ENCODE measurements around the gene COL27A1. TPM values are rescaled to one million over a fixed set of nuclear protein-coding genes. Genes with fewer than 3 reads are reported as not detected.

The COL27A1 gene
- total and polyA plus RNA-seq, 2 donors (not counting 1 experiment from before 2014, with no cell fraction given) = 0.16 to 0.27 TPM

DNA sequence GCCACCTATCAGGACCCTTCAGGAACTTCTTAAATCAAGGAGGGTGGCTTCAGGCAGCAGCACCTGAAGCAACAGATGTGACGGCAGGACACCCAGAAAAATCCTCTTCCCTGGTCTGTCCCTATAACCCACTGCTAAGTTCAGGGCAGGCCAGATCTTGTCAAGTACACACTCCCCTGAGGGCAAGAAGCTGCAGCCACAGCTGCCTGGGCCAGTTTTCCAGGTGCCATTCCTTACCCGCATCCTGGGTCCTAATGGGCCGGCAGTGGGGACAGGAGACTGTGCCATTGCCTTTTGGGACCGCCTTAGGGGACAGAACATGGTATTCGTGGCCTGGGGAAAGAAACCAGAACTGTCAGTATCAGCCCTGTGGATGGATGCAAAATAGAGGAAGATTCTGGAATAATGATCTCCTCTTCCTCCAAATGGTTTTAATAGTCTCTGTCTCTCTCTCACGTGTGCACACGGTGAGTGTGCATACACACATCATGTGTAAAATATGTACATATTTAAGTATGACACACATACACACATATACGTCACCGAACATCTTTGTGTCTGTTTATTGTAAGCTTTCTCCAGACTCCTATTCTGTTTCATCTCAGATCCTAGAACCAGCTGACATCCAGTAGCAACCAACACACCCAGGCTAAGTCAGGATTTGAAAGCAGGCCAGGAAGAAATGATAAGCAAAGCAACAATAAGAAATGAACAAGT lies 188.3 kb downstream of the COL27A1 start:
- Histone ChIP-seq H3K36me3 (replicated peaks in 1 of 2; ENCODE audit: control extremely low read depth in 1 of 2, control insufficient read depth in 1 of 2, extremely low read depth in 1 of 2, insufficient read depth in 2 of 2, low read length in 1 of 2) (peaks cover 11 to 98% of the 10 kb centered on the region in 2 experiments), H3K9me3 (ENCODE audit: control extremely low read depth in 1 of 3, control insufficient read depth in 2 of 3, insufficient read depth in 1 of 3, low read length in 2 of 3) (no peaks in the 10 kb centered on the region), H3K4me1 (ENCODE audit: control insufficient read depth in 2 of 2, insufficient read depth in 2 of 2, low read length in 2 of 2) (peaks cover 6 to 24% of the 10 kb centered on the region in 2 donors), H2AFZ (ENCODE audit: insufficient read depth, low read depth, low read length, poor library complexity, severe bottlenecking) (no peak overlapping the region), H3K4me2 (replicated peaks; ENCODE audit: low read depth, low read length, poor library complexity, severe bottlenecking) (no peak overlapping the region), H3K27ac (ENCODE audit: low read length in 2 of 2) (peak overlapping the region in 1 of 2 donors; percentile 58), H4K20me1 (ENCODE audit: control insufficient read depth, insufficient read depth, low read length, poor library complexity, severe bottlenecking) (peaks cover 70% of the 10 kb centered on the region), H3K27me3 (replicated peaks in 1 of 4; ENCODE audit: control extremely low read depth in 1 of 4, control insufficient read depth in 3 of 4, insufficient read depth in 4 of 4, low read length in 3 of 4) (no peaks in the 10 kb centered on the region), H3K79me2 (ENCODE audit: control insufficient read depth, insufficient read depth, low read length) (peaks cover 22% of the 10 kb centered on the region), H3K4me3 (ENCODE audit: control extremely low read depth in 1 of 5, extremely low read depth in 1 of 5, insufficient read depth in 1 of 5, low read depth in 2 of 5, low read length in 4 of 5) (no peak overlapping the region), H3K9ac (ENCODE audit: low read length) (no peak overlapping the region)
- no peak overlapping the region for H3K4me3 Mint-ChIP-seq
- peaks cover 37% of the 10 kb centered on the region for H3K4me1 Mint-ChIP-seq
- peak overlapping the region; percentile 37 for H3K27ac Mint-ChIP-seq
- H3K27me3 Mint-ChIP-seq = no peaks in the 10 kb centered on the region
- DNase-seq = no peak
- 100% methylated on average over 3 of the region's 9 CpGs for WGBS (ENCODE audit: insufficient coverage)
- ChIA-PET POLR2A (interaction anchor here (1.0 to 1.2 kb wide), 2 partner anchors 29 to 42 kb away, joined by 3 read pairs; no protein-coding TSS in a partner anchor), CTCF (interaction anchor here (0.5 to 9.3 kb wide), 5 partner anchors 30 to 288 kb away, joined by 3 to 91 read pairs (median 3); no protein-coding TSS in a partner anchor)
- TF ChIP-seq, protein P1, sequence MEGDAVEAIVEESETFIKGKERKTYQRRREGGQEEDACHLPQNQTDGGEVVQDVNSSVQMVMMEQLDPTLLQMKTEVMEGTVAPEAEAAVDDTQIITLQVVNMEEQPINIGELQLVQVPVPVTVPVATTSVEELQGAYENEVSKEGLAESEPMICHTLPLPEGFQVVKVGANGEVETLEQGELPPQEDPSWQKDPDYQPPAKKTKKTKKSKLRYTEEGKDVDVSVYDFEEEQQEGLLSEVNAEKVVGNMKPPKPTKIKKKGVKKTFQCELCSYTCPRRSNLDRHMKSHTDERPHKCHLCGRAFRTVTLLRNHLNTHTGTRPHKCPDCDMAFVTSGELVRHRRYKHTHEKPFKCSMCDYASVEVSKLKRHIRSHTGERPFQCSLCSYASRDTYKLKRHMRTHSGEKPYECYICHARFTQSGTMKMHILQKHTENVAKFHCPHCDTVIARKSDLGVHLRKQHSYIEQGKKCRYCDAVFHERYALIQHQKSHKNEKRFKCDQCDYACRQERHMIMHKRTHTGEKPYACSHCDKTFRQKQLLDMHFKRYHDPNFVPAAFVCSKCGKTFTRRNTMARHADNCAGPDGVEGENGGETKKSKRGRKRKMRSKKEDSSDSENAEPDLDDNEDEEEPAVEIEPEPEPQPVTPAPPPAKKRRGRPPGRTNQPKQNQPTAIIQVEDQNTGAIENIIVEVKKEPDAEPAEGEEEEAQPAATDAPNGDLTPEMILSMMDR (IDR thresholded peaks at IDR 0.05) = no peak
- no peak for TF ChIP-seq EZH2 (IDR thresholded peaks at IDR 0.05; ENCODE audit: borderline replicate concordance, insufficient read depth, low read depth, low read length, poor library complexity, severe bottlenecking)
- intact Hi-C loops (cut with micrococcal nuclease) = no loop called here
- ATAC-seq (ENCODE audit: low read depth) = no peak
- H3K9me3 Mint-ChIP-seq (ENCODE audit: insufficient read depth) = no peaks in the 10 kb centered on the region

GRCh38 chr9:114344188-114344566 lies 188.8 kb downstream of the COL27A1 start:
- no peak for TF ChIP-seq EZH2 (IDR thresholded peaks at IDR 0.05; ENCODE audit: borderline replicate concordance, insufficient read depth, low read depth, low read length, poor library complexity, severe bottlenecking)
- TF ChIP-seq, protein P1 (IDR thresholded peaks at IDR 0.05) = no peak

More at GRCh38 chr9:114344188-114344566, 188.8 kb downstream of the COL27A1 start:
- Histone ChIP-seq H3K79me2 (ENCODE audit: control insufficient read depth, insufficient read depth, low read length) (peaks cover 22% of the 10 kb centered on the region), H2AFZ (ENCODE audit: insufficient read depth, low read depth, low read length, poor library complexity, severe bottlenecking) (no peak overlapping the region), H3K27me3 (replicated peaks in 1 of 4; ENCODE audit: control extremely low read depth in 1 of 4, control insufficient read depth in 3 of 4, insufficient read depth in 4 of 4, low read length in 3 of 4) (no peaks in the 10 kb centered on the region), H4K20me1 (ENCODE audit: control insufficient read depth, insufficient read depth, low read length, poor library complexity, severe bottlenecking) (peaks cover 70% of the 10 kb centered on the region), H3K9ac (ENCODE audit: low read length) (no peak overlapping the region), H3K9me3 (ENCODE audit: control extremely low read depth in 1 of 3, control insufficient read depth in 2 of 3, insufficient read depth in 1 of 3, low read length in 2 of 3) (no peaks in the 10 kb centered on the region), H3K36me3 (replicated peaks in 1 of 2; ENCODE audit: control extremely low read depth in 1 of 2, control insufficient read depth in 1 of 2, extremely low read depth in 1 of 2, insufficient read depth in 2 of 2, low read length in 1 of 2) (peaks cover 10 to 98% of the 10 kb centered on the region in 2 experiments), H3K4me1 (ENCODE audit: control insufficient read depth in 2 of 2, insufficient read depth in 2 of 2, low read length in 2 of 2) (peaks cover 11 to 25% of the 10 kb centered on the region in 2 donors), H3K4me2 (replicated peaks; ENCODE audit: low read depth, low read length, poor library complexity, severe bottlenecking) (no peak overlapping the region), H3K27ac (ENCODE audit: low read length in 2 of 2) (peak overlapping the region in 1 of 2 donors; percentile 43), H3K4me3 (ENCODE audit: control extremely low read depth in 1 of 5, extremely low read depth in 1 of 5, insufficient read depth in 1 of 5, low read depth in 2 of 5, low read length in 4 of 5) (no peak overlapping the region)
- intact Hi-C loops (cut with micrococcal nuclease) = no loop called here
- Mint-ChIP-seq H3K27me3 (no peaks in the 10 kb centered on the region), H3K27ac (peak overlapping the region; percentile 13), H3K4me3 (no peak overlapping the region), H3K9me3 (ENCODE audit: insufficient read depth) (no peaks in the 10 kb centered on the region), H3K4me1 (peaks cover 38% of the 10 kb centered on the region)
- DNase-seq = no peak
- ATAC-seq (ENCODE audit: low read depth) = no peak
- ChIA-PET POLR2A (interaction anchor here (1.2 kb wide), 1 partner anchor 41 kb away, joined by 3 read pairs; no protein-coding TSS in a partner anchor), CTCF (interaction anchor here (0.5 to 9.3 kb wide), 3 partner anchors 60 to 288 kb away, joined by 3 to 91 read pairs (median 3); no protein-coding TSS in a partner anchor)
- WGBS (ENCODE audit: insufficient coverage) = 94% methylated on average over 8 of the region's 11 CpGs
